ENCODE measurements around the gene MAST4.

Gene MAST4

DNA sequence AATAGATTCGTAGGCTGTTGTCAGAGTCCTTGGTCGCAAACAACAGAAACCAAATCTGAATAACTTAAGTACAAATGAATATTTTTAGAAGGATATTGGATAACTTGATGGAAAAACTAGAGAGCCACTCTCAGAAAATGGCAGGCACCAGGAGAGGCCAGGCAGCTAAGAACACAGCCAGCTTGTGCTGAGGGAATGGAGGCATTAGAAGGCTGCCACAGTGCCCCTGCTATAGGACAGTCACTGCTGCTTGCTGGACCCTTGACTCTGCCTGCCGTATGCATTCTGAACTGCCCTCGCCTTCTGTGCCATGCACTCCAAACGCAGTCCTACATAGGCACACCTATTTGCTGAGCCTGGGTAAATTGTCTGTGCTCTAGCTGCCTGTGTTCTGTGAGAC lies 78.6 kb downstream of the MAST4 start:
- Histone ChIP-seq H3K36me3 (ENCODE audit: control insufficient read depth, insufficient read depth, low read length) (no peaks in the 10 kb centered on the region), H3K9me3 (ENCODE audit: control insufficient read depth, low read length) (no peaks in the 10 kb centered on the region), H3K79me2 (no peaks in the 10 kb centered on the region), H2AFZ (no peak overlapping the region), H3K27ac (no peak overlapping the region), H3K4me1 (no peaks in the 10 kb centered on the region), H3K27me3 (ENCODE audit: control insufficient read depth, insufficient read depth, low read length) (no peaks in the 10 kb centered on the region), H3K4me3 (ENCODE audit: low read depth, low read length) (no peak overlapping the region), H3K9ac (no peak overlapping the region), H3K4me2 (ENCODE audit: low read length) (no peak overlapping the region)
- TF ChIP-seq, protein P1, sequence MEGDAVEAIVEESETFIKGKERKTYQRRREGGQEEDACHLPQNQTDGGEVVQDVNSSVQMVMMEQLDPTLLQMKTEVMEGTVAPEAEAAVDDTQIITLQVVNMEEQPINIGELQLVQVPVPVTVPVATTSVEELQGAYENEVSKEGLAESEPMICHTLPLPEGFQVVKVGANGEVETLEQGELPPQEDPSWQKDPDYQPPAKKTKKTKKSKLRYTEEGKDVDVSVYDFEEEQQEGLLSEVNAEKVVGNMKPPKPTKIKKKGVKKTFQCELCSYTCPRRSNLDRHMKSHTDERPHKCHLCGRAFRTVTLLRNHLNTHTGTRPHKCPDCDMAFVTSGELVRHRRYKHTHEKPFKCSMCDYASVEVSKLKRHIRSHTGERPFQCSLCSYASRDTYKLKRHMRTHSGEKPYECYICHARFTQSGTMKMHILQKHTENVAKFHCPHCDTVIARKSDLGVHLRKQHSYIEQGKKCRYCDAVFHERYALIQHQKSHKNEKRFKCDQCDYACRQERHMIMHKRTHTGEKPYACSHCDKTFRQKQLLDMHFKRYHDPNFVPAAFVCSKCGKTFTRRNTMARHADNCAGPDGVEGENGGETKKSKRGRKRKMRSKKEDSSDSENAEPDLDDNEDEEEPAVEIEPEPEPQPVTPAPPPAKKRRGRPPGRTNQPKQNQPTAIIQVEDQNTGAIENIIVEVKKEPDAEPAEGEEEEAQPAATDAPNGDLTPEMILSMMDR (IDR thresholded peaks at IDR 0.05) = no peak

DNA sequence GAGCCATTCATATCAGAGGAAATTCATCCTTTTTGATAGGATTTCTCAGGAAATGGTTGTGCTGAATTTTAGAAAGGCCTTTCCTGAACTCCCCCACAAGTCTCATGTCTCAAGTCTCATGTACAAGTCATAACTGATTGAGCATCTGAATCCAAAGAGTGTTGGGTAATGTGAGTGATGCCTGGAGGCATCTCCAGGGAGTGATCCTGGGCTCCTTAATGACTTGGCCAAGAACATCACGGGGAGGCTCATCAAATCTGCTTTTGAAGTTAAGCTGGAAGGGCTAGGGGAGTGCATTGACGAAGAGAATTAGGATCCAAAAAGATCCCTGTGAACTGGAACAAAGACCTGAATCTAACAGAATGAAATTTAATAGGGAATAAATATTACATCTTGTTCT lies 79.2 kb downstream of the MAST4 start:
- Histone ChIP-seq H3K27me3 (ENCODE audit: control insufficient read depth, insufficient read depth, low read length) (no peaks in the 10 kb centered on the region), H3K79me2 (no peaks in the 10 kb centered on the region), H2AFZ (no peak overlapping the region), H3K9ac (no peak overlapping the region), H3K27ac (no peak overlapping the region), H3K4me3 (ENCODE audit: low read depth, low read length) (no peak overlapping the region), H3K36me3 (ENCODE audit: control insufficient read depth, insufficient read depth, low read length) (no peaks in the 10 kb centered on the region), H3K4me1 (no peaks in the 10 kb centered on the region), H3K9me3 (ENCODE audit: control insufficient read depth, low read length) (no peaks in the 10 kb centered on the region), H3K4me2 (ENCODE audit: low read length) (no peak overlapping the region)
- TF ChIP-seq, protein P1 (IDR thresholded peaks at IDR 0.05) = no peak

DNA sequence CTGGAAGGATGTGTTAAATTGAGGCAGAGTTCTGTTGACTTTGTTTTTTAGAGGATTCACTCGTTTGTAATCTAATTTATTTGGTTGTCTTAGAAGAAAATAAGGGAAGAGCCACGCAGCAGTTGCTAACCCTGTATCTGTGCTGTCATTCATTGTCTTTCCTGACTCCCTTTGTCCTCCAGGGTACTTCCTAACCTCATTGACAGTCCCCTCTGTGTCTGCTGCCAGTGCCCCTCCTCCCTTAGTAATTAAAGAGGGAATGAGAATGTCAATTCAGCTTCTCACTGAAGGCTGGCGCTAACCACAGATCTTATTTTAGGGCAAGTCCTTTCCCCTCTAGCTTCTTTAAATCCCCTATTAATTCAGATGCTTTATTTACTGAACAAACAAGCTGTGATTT lies 84.0 kb downstream of the MAST4 start:
- no peaks in the 10 kb centered on the region for H3K79me2 ChIP-seq
- no peaks in the 10 kb centered on the region for H3K36me3 ChIP-seq (ENCODE audit: control insufficient read depth, insufficient read depth, low read length)
- H3K9ac ChIP-seq = no peak overlapping the region
- H3K27me3 ChIP-seq (ENCODE audit: control insufficient read depth, insufficient read depth, low read length) = no peaks in the 10 kb centered on the region
- no peak overlapping the region for H3K27ac ChIP-seq
- no peak overlapping the region for H3K4me2 ChIP-seq (ENCODE audit: low read length)
- H3K9me3 ChIP-seq (ENCODE audit: control insufficient read depth, low read length) = no peaks in the 10 kb centered on the region
- TF ChIP-seq, protein P1 (IDR thresholded peaks at IDR 0.05) = no peak
- H3K4me3 ChIP-seq (ENCODE audit: low read depth, low read length) = no peak overlapping the region
- H2AFZ ChIP-seq = no peak overlapping the region
- no peaks in the 10 kb centered on the region for H3K4me1 ChIP-seq

DNA sequence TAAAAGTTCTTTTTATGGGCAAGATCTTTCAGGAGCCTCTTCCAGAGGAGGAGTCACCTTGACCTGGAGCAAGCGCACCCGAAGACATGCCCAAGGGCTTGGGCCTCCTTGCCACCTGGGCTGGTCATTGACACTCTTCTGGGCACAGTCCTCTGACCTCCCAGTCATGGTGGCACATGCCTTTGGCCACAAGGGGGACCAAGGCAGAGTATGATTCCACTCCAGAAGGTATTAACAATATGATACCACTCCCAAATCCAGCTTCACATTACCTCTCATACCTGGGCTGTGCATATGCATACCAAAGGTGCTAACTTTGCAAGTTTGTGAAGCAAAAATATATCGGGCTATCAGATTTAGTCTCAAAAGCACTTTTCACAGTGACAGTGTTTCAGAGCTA lies 84.6 kb downstream of the MAST4 start:
- Histone ChIP-seq H3K27me3 (ENCODE audit: control insufficient read depth, insufficient read depth, low read length) (no peaks in the 10 kb centered on the region), H3K9me3 (ENCODE audit: control insufficient read depth, low read length) (no peaks in the 10 kb centered on the region), H3K36me3 (ENCODE audit: control insufficient read depth, insufficient read depth, low read length) (no peaks in the 10 kb centered on the region), H3K4me3 (ENCODE audit: low read depth, low read length) (no peak overlapping the region), H2AFZ (no peak overlapping the region), H3K27ac (no peak overlapping the region), H3K4me1 (no peaks in the 10 kb centered on the region), H3K9ac (no peak overlapping the region), H3K79me2 (no peaks in the 10 kb centered on the region), H3K4me2 (ENCODE audit: low read length) (no peak overlapping the region)
- TF ChIP-seq, protein P1 (IDR thresholded peaks at IDR 0.05) = no peak

DNA sequence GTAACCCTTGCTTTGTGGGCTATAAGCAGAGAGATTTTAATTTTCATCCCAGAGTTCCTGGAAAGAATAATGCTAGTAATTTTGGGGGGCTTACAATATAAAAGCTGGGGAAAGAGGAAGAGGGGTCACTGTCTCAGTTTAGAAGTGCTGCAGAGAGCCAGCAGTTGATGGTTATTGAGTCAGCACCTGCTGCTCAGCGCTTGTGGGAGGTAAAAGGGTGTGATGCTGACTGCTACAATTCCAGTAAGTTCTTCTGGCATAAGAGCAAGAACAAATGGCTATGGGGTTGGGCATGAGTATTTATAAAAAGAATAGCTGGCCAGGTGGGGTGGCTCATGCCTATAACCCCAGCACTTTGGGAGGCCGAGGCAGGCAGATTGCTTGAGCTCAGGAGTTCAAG lies 88.5 kb downstream of the MAST4 start:
- no peak overlapping the region for H3K4me3 ChIP-seq (ENCODE audit: low read depth, low read length)
- no peaks in the 10 kb centered on the region for H3K9me3 ChIP-seq (ENCODE audit: control insufficient read depth, low read length)
- no peak overlapping the region for H3K9ac ChIP-seq
- H3K79me2 ChIP-seq = no peaks in the 10 kb centered on the region
- H2AFZ ChIP-seq = no peak overlapping the region
- H3K27ac ChIP-seq = no peak overlapping the region
- H3K4me1 ChIP-seq = no peaks in the 10 kb centered on the region
- H3K36me3 ChIP-seq (ENCODE audit: control insufficient read depth, insufficient read depth, low read length) = no peaks in the 10 kb centered on the region
- TF ChIP-seq, protein P1 (IDR thresholded peaks at IDR 0.05) = no peak
- no peaks in the 10 kb centered on the region for H3K27me3 ChIP-seq (ENCODE audit: control insufficient read depth, insufficient read depth, low read length)
- no peak overlapping the region for H3K4me2 ChIP-seq (ENCODE audit: low read length)
